ENCODE data around the gene C3orf22. TPM values are rescaled to one million over a fixed set of nuclear protein-coding genes. Genes with fewer than 3 reads are reported as not detected.
"Not testable (repeated sequence)": the region's sequence is repeated elsewhere in the genome, so short reads cannot be mapped to it uniquely, and the experiment has no call there.

Gene C3orf22
- not detected for polyA plus RNA-seq (2013, experiment 1 of 2)
- not detected for polyA plus RNA-seq (2013, experiment 2 of 2)

- H3K36me3 ChIP-seq (ENCODE audit: insufficient read depth, low read length): no peaks in the 10 kb centered on the region
- WGBS: 86% methylated on average over 9 of the region's 9 CpGs
- H3K4me3 ChIP-seq (ENCODE audit: low read length): no peak within 1 kb of the TSS
Observed at GRCh38 chr3:126558336-126559071, at the start of gene C3orf22. C3orf22 (minus strand) TSS chr3:126558932; CDS start chr3:126553390, 5,542 bp downstream.

GRCh38 chr3:126607214-126607908 lies 48.6 kb upstream of the C3orf22 start:
- Histone ChIP-seq H3K36me3 (ENCODE audit: insufficient read depth, low read length) (no peaks in the 10 kb centered on the region), H3K9ac (ENCODE audit: low read depth, low read length) (no peak overlapping the region), H3K4me3 (ENCODE audit: low read length) (no peak overlapping the region), H3K27ac (ENCODE audit: low read depth, low read length) (no peak overlapping the region), H3K4me1 (ENCODE audit: insufficient read depth, low read length) (no peaks in the 10 kb centered on the region), H3K27me3 (ENCODE audit: insufficient read depth, low read length) (no peaks in the 10 kb centered on the region), H3K9me3 (ENCODE audit: insufficient read depth, low read depth, low read length) (no peaks in the 10 kb centered on the region)
- WGBS: 94% methylated on average over 11 of the region's 11 CpGs

More at GRCh38 chr3:126558336-126559071, at the start of gene C3orf22:
- Histone ChIP-seq H3K27ac (ENCODE audit: low read depth, low read length) (no peak within 1 kb of the TSS), H3K9ac (ENCODE audit: low read depth, low read length) (no peak within 1 kb of the TSS), H3K9me3 (ENCODE audit: insufficient read depth, low read depth, low read length) (no peaks in the 10 kb centered on the region), H3K27me3 (ENCODE audit: insufficient read depth, low read length) (no peaks in the 10 kb centered on the region), H3K4me1 (ENCODE audit: insufficient read depth, low read length) (no peaks in the 10 kb centered on the region)

- no peaks in the 10 kb centered on the region for H3K27me3 ChIP-seq (ENCODE audit: insufficient read depth, low read length)
- no peaks in the 10 kb centered on the region for H3K36me3 ChIP-seq (ENCODE audit: insufficient read depth, low read length)
- no peak overlapping the region for H3K27ac ChIP-seq (ENCODE audit: low read depth, low read length)
- H3K9me3 ChIP-seq (ENCODE audit: insufficient read depth, low read depth, low read length): no peaks in the 10 kb centered on the region
- no peak overlapping the region for H3K9ac ChIP-seq (ENCODE audit: low read depth, low read length)
- H3K4me3 ChIP-seq (ENCODE audit: low read length): no peak overlapping the region
- WGBS: 89% methylated on average over 3 of the region's 3 CpGs
- H3K4me1 ChIP-seq (ENCODE audit: insufficient read depth, low read length): no peaks in the 10 kb centered on the region
Observed at GRCh38 chr3:126606001-126606400, 47.3 kb upstream of the C3orf22 start.

- no peak overlapping the region for H3K4me3 ChIP-seq (ENCODE audit: low read length)
- 89% methylated on average over 6 of the region's 6 CpGs for WGBS
- H3K27ac ChIP-seq (ENCODE audit: low read depth, low read length): no peak overlapping the region
- H3K4me1 ChIP-seq (ENCODE audit: insufficient read depth, low read length): no peaks in the 10 kb centered on the region
- H3K36me3 ChIP-seq (ENCODE audit: insufficient read depth, low read length): no peaks in the 10 kb centered on the region
- no peaks in the 10 kb centered on the region for H3K27me3 ChIP-seq (ENCODE audit: insufficient read depth, low read length)
- H3K9me3 ChIP-seq (ENCODE audit: insufficient read depth, low read depth, low read length): no peaks in the 10 kb centered on the region
- no peak overlapping the region for H3K9ac ChIP-seq (ENCODE audit: low read depth, low read length)
Observed at GRCh38 chr3:126604691-126605090, 46.0 kb upstream of the C3orf22 start.

GRCh38 chr3:126599101-126599500 lies 40.4 kb upstream of the C3orf22 start:
- no peaks in the 10 kb centered on the region for H3K4me1 ChIP-seq (ENCODE audit: insufficient read depth, low read length)
- no peaks in the 10 kb centered on the region for H3K36me3 ChIP-seq (ENCODE audit: insufficient read depth, low read length)
- no peak overlapping the region for H3K9ac ChIP-seq (ENCODE audit: low read depth, low read length)
- no peaks in the 10 kb centered on the region for H3K9me3 ChIP-seq (ENCODE audit: insufficient read depth, low read depth, low read length)
- H3K4me3 ChIP-seq (ENCODE audit: low read length): no peak overlapping the region
- H3K27me3 ChIP-seq (ENCODE audit: insufficient read depth, low read length): no peaks in the 10 kb centered on the region
- no peak overlapping the region for H3K27ac ChIP-seq (ENCODE audit: low read depth, low read length)
- WGBS: 88% methylated on average over 1 of the region's 1 CpG

- H3K27me3 ChIP-seq (ENCODE audit: insufficient read depth, low read length); H3K27ac ChIP-seq (ENCODE audit: low read depth, low read length); H3K4me3 ChIP-seq (ENCODE audit: low read length); H3K9me3 ChIP-seq (ENCODE audit: insufficient read depth, low read depth, low read length); H3K36me3 ChIP-seq (ENCODE audit: insufficient read depth, low read length); H3K9ac ChIP-seq (ENCODE audit: low read depth, low read length); H3K4me1 ChIP-seq (ENCODE audit: insufficient read depth, low read length): not testable (repeated sequence)
- 89% methylated on average over 4 of the region's 4 CpGs for WGBS
Observed at GRCh38 chr3:126595479-126595878, 36.7 kb upstream of the C3orf22 start.

- H3K4me3 ChIP-seq (ENCODE audit: low read length); H3K4me1 ChIP-seq (ENCODE audit: insufficient read depth, low read length); H3K9me3 ChIP-seq (ENCODE audit: insufficient read depth, low read depth, low read length); H3K27ac ChIP-seq (ENCODE audit: low read depth, low read length); H3K9ac ChIP-seq (ENCODE audit: low read depth, low read length); H3K27me3 ChIP-seq (ENCODE audit: insufficient read depth, low read length); H3K36me3 ChIP-seq (ENCODE audit: insufficient read depth, low read length): not testable (repeated sequence)
- WGBS: 72% methylated on average over 5 of the region's 5 CpGs
Observed at GRCh38 chr3:126591515-126591914, 32.8 kb upstream of the C3orf22 start.

- no peaks in the 10 kb centered on the region for H3K4me1 ChIP-seq (ENCODE audit: insufficient read depth, low read length)
- no peak overlapping the region for H3K4me3 ChIP-seq (ENCODE audit: low read length)
- H3K36me3 ChIP-seq (ENCODE audit: insufficient read depth, low read length): no peaks in the 10 kb centered on the region
- H3K27ac ChIP-seq (ENCODE audit: low read depth, low read length): no peak overlapping the region
- H3K27me3 ChIP-seq (ENCODE audit: insufficient read depth, low read length): no peaks in the 10 kb centered on the region
- 90% methylated on average over 4 of the region's 4 CpGs for WGBS
- H3K9ac ChIP-seq (ENCODE audit: low read depth, low read length): no peak overlapping the region
- no peaks in the 10 kb centered on the region for H3K9me3 ChIP-seq (ENCODE audit: insufficient read depth, low read depth, low read length)
Observed at GRCh38 chr3:126582311-126582710, 23.6 kb upstream of the C3orf22 start.

GRCh38 chr3:126581569-126581968 lies 22.8 kb upstream of the C3orf22 start:
- H3K27ac ChIP-seq (ENCODE audit: low read depth, low read length): no peak overlapping the region
- no peaks in the 10 kb centered on the region for H3K27me3 ChIP-seq (ENCODE audit: insufficient read depth, low read length)
- no peaks in the 10 kb centered on the region for H3K9me3 ChIP-seq (ENCODE audit: insufficient read depth, low read depth, low read length)
- WGBS: 83% methylated on average over 1 of the region's 2 CpGs
- H3K9ac ChIP-seq (ENCODE audit: low read depth, low read length): no peak overlapping the region
- no peaks in the 10 kb centered on the region for H3K36me3 ChIP-seq (ENCODE audit: insufficient read depth, low read length)
- H3K4me3 ChIP-seq (ENCODE audit: low read length): no peak overlapping the region
- no peaks in the 10 kb centered on the region for H3K4me1 ChIP-seq (ENCODE audit: insufficient read depth, low read length)

GRCh38 chr3:126580746-126581145 lies 22.0 kb upstream of the C3orf22 start:
- Histone ChIP-seq H3K9me3 (ENCODE audit: insufficient read depth, low read depth, low read length) (no peaks in the 10 kb centered on the region), H3K9ac (ENCODE audit: low read depth, low read length) (no peak overlapping the region), H3K27ac (ENCODE audit: low read depth, low read length) (no peak overlapping the region), H3K27me3 (ENCODE audit: insufficient read depth, low read length) (no peaks in the 10 kb centered on the region), H3K4me3 (ENCODE audit: low read length) (no peak overlapping the region), H3K36me3 (ENCODE audit: insufficient read depth, low read length) (no peaks in the 10 kb centered on the region), H3K4me1 (ENCODE audit: insufficient read depth, low read length) (no peaks in the 10 kb centered on the region)
- 85% methylated on average over 4 of the region's 5 CpGs for WGBS

GRCh38 chr3:126578702-126579101 lies 20.0 kb upstream of the C3orf22 start:
- Histone ChIP-seq H3K27ac (ENCODE audit: low read depth, low read length) (no peak overlapping the region), H3K4me3 (ENCODE audit: low read length) (no peak overlapping the region), H3K4me1 (ENCODE audit: insufficient read depth, low read length) (no peaks in the 10 kb centered on the region), H3K9me3 (ENCODE audit: insufficient read depth, low read depth, low read length) (no peaks in the 10 kb centered on the region), H3K27me3 (ENCODE audit: insufficient read depth, low read length) (no peaks in the 10 kb centered on the region), H3K36me3 (ENCODE audit: insufficient read depth, low read length) (no peaks in the 10 kb centered on the region), H3K9ac (ENCODE audit: low read depth, low read length) (no peak overlapping the region)
- 93% methylated on average over 7 of the region's 7 CpGs for WGBS

Data from HUES64 (cell line).